Adrenal gland (tissue), 5 donors: ENCODE measurements around the gene L3MBTL1.

Experiments used
- POLR2A ChIP-seq, 2 donors: fragments of 450-650 bp; IDR thresholded peaks; one replicate each; pipeline ENCODE4 v1.6.1; 2017; ENCODE audit warnings: antibody characterized with exemption in 2 of 2, mild to moderate bottlenecking in 2 of 2, moderate library complexity in 1 of 2
- TF ChIP-seq, protein P1 (sequence below), 6 experiments: fragments of 450-650 bp in 4 of 6; fragments of 200-600 bp in 2 of 6; sonication (generic) in 1 of 6; IDR thresholded peaks; 1 replicate in 5 of 6; 2 replicates in 1 of 6; pipeline versions ENCODE4 v1.5.1 to v1.8.0; 2016 to 2021; ENCODE audit warnings: antibody characterized with exemption in 6 of 6, mild to moderate bottlenecking in 2 of 6, moderate library complexity in 1 of 6
- donor health status: DM: no; HTN: no; CAD: no.

DNA sequence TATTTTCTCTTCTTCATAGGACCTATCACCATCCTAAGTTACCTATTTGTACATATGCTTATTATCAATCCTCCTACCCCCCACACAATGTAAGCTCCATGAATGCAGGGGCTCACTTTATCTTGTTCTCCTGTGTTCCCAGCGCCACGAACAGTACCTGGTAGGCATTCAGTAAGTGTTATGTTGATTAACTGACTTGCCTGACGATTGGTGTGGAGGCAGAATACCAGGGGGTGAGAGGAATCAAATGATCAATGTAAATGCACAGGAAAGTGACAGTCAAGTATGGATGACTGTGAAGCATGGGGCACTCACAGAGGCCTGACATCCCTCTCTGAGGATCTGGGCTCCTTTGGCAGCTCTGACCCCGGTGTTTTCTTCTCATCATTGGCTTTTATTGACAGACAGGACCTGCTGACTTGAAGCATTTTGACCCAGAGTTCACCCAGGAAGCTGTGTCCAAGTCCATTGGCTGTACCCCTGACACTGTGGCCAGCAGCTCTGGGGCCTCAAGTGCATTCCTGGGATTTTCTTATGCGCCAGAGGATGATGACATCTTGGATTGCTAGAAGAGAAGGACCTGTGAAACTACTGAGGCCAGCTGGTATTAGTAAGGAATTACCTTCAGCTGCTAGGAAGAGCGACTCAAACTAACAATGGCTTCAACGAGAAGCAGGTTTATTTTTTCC is 77.1 kb downstream of the L3MBTL1 start:
- TF ChIP-seq, protein P1, sequence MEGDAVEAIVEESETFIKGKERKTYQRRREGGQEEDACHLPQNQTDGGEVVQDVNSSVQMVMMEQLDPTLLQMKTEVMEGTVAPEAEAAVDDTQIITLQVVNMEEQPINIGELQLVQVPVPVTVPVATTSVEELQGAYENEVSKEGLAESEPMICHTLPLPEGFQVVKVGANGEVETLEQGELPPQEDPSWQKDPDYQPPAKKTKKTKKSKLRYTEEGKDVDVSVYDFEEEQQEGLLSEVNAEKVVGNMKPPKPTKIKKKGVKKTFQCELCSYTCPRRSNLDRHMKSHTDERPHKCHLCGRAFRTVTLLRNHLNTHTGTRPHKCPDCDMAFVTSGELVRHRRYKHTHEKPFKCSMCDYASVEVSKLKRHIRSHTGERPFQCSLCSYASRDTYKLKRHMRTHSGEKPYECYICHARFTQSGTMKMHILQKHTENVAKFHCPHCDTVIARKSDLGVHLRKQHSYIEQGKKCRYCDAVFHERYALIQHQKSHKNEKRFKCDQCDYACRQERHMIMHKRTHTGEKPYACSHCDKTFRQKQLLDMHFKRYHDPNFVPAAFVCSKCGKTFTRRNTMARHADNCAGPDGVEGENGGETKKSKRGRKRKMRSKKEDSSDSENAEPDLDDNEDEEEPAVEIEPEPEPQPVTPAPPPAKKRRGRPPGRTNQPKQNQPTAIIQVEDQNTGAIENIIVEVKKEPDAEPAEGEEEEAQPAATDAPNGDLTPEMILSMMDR (IDR thresholded peaks at IDR 0.05), result no peak
- TF ChIP-seq POLR2A (IDR thresholded peaks at IDR 0.05), result no peak
